ENCODE results near the gene TMEM52. TPM values are rescaled to one million over a fixed set of nuclear protein-coding genes. Genes with fewer than 3 reads are reported as not detected.

The TMEM52 gene
- total RNA-seq, 1 experiment from 2014 or later, result 6.4 TPM

DNA sequence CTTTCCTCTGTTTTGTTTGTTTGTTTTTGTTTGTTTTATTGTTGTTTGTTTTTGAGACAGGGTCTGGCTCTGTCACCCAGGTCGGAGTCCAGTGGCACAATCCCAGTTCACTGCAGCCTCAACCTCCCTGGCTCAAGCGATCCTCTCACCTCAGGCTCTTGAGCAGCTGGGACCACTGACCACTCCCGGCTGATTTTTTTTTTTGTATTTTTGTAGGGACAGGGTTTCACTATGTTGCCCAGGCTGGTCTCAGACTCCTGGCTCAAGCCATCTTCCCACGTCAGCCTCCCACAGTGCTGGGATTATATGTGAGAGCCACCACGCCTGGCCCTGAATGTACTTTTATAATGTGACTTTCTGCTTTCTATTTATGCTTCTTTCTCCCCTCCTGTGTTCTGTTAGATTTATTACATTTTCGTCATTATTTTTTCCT is 9.0 kb downstream of the TMEM52 start:
- Histone ChIP-seq H3K4me3 (ENCODE audit: low read depth, low read length) (peak overlapping the region; percentile 38), H3K9me3 (no peaks in the 10 kb centered on the region), H3K4me1 (peaks cover 7% of the 10 kb centered on the region; the same call in 1 of the 2 replicates), H3K36me3 (ENCODE audit: control insufficient read depth, insufficient read depth, low read length) (no peaks in the 10 kb centered on the region), H3K27me3 (replicated peaks; ENCODE audit: control insufficient read depth, insufficient read depth, low read length) (no peaks in the 10 kb centered on the region)
- ChIA-PET POLR2A (no interaction called here), CTCF (interaction anchor here (1.3 kb wide), 1 partner anchor 11 kb away, joined by 7 read pairs; no protein-coding TSS in a partner anchor)
- Mint-ChIP-seq H3K9me3 (ENCODE audit: unreplicated experiment) (no peaks in the 10 kb centered on the region), H3K27ac (ENCODE audit: unreplicated experiment) (peak overlapping the region; percentile 36), H3K4me3 (ENCODE audit: unreplicated experiment) (peak overlapping the region; percentile 64), H3K27me3 (ENCODE audit: insufficient read depth, unreplicated experiment) (no peaks in the 10 kb centered on the region), H3K4me1 (ENCODE audit: low read depth, unreplicated experiment) (peaks cover 14% of the 10 kb centered on the region), H3K36me3 (ENCODE audit: insufficient read depth, unreplicated experiment) (no peaks in the 10 kb centered on the region)
- BruUV-seq (replicated peaks), result no TSS peak
- TF ChIP-seq, protein P1, sequence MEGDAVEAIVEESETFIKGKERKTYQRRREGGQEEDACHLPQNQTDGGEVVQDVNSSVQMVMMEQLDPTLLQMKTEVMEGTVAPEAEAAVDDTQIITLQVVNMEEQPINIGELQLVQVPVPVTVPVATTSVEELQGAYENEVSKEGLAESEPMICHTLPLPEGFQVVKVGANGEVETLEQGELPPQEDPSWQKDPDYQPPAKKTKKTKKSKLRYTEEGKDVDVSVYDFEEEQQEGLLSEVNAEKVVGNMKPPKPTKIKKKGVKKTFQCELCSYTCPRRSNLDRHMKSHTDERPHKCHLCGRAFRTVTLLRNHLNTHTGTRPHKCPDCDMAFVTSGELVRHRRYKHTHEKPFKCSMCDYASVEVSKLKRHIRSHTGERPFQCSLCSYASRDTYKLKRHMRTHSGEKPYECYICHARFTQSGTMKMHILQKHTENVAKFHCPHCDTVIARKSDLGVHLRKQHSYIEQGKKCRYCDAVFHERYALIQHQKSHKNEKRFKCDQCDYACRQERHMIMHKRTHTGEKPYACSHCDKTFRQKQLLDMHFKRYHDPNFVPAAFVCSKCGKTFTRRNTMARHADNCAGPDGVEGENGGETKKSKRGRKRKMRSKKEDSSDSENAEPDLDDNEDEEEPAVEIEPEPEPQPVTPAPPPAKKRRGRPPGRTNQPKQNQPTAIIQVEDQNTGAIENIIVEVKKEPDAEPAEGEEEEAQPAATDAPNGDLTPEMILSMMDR (IDR thresholded peaks at IDR 0.05; ENCODE audit: insufficient read depth in 1 of 2, low read depth in 1 of 2, low read length in 1 of 2, severe bottlenecking in 1 of 2, unreplicated experiment in 1 of 2), result no peak
- no peak for DNase-seq
- intact Hi-C loops (cut with micrococcal nuclease; ENCODE audit: unreplicated experiment), result no loop called here

DNA sequence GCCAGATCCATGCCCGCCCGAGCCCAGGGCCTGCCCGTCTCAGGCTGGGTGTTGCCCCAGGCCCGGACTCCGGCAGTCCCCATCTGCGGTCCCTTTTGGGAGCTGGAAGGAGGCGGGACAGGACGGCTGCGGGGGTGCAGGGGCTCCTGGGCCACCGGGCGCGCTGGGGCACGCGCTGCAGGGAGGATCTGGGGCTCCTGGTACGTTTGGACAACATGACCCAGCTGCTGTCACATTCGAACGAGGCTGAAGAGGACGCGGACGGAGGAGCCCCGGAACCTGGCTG is 10.6 kb downstream of the TMEM52 start:
- H3K9me3 ChIP-seq, result no peaks in the 10 kb centered on the region
- Mint-ChIP-seq H3K4me3 (ENCODE audit: unreplicated experiment) (peak overlapping the region; percentile 64), H3K27ac (ENCODE audit: unreplicated experiment) (no peak overlapping the region), H3K4me1 (ENCODE audit: low read depth, unreplicated experiment) (peaks cover 14% of the 10 kb centered on the region), H3K27me3 (ENCODE audit: insufficient read depth, unreplicated experiment) (no peaks in the 10 kb centered on the region), H3K9me3 (ENCODE audit: unreplicated experiment) (no peaks in the 10 kb centered on the region), H3K36me3 (ENCODE audit: insufficient read depth, unreplicated experiment) (peaks cover under 1% of the 10 kb centered on the region)
- TF ChIP-seq, protein P1 (IDR thresholded peaks at IDR 0.05; ENCODE audit: insufficient read depth in 1 of 2, low read depth in 1 of 2, low read length in 1 of 2, severe bottlenecking in 1 of 2, unreplicated experiment in 1 of 2), result no peak
- POLR2A ChIA-PET, result interaction anchor here (0.6 to 1.1 kb wide), 7 partner anchors 13 to 1563 kb away, joined by 3 to 8 read pairs (median 5); no protein-coding TSS in a partner anchor
- H3K4me1 ChIP-seq, result peaks cover 7% of the 10 kb centered on the region; the same call in 1 of the 2 replicates
- H3K4me3 ChIP-seq (ENCODE audit: low read depth, low read length), result peak overlapping the region; percentile 72
- H3K27me3 ChIP-seq (replicated peaks; ENCODE audit: control insufficient read depth, insufficient read depth, low read length), result no peaks in the 10 kb centered on the region
- no peak for DNase-seq
- CTCF ChIA-PET, result interaction anchor here (0.6 to 1.8 kb wide), 14 partner anchors 15 to 1714 kb away, joined by 3 to 16 read pairs (median 4); no protein-coding TSS in a partner anchor
- no peaks in the 10 kb centered on the region for H3K36me3 ChIP-seq (ENCODE audit: control insufficient read depth, insufficient read depth, low read length)
- intact Hi-C loops (cut with micrococcal nuclease; ENCODE audit: unreplicated experiment), result loop anchor here (5.0 kb wide), 1 partner anchor 66 kb away; no protein-coding TSS in a partner anchor
- TSS peak; percentile 76 for BruUV-seq (replicated peaks)

DNA sequence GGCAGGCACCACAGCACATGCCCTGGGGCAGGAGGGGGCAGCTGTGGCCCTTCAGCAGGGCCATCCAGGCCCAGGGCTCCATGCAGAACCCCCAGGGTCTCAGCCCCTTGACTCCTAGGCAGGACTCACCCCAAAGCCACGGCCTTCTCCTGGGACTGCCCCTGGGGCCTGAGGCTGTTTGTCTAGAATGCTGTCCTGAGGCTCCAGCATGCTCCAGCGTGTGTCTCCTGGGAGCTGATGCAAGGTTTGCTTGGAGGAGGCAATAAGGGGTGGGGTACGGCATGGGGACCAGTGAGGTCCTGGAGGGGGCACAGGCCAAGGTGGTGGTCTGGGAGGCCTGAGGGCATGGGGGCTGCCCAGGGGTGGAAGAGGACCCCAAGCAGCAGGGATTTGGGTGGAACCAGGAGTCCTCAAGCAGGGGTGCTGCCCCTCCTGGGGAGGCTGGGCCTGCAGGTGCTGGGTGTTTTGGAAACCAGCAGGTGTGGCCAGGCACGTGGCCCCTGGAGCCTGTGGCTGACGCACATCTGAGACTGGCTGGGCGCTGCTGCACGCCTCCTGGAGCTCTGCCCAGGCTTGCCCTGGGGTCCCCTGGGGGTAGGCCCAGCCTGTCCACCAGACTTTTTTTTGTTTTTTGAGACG is 11.9 kb downstream of the TMEM52 start:
- Histone ChIP-seq H3K36me3 (ENCODE audit: control insufficient read depth, insufficient read depth, low read length) (no peaks in the 10 kb centered on the region), H3K27me3 (replicated peaks; ENCODE audit: control insufficient read depth, insufficient read depth, low read length) (no peaks in the 10 kb centered on the region), H3K4me1 (peaks cover 7% of the 10 kb centered on the region; the same call in 1 of the 2 replicates), H3K9me3 (no peaks in the 10 kb centered on the region), H3K4me3 (ENCODE audit: low read depth, low read length) (no peak overlapping the region)
- H3K9me3 Mint-ChIP-seq (ENCODE audit: unreplicated experiment), result no peaks in the 10 kb centered on the region
- H3K4me3 Mint-ChIP-seq (ENCODE audit: unreplicated experiment), result peak overlapping the region; percentile 33
- intact Hi-C loops (cut with micrococcal nuclease; ENCODE audit: unreplicated experiment), result loop anchor here (2.0 to 5.0 kb wide), 2 partner anchors 65 to 118 kb away; no protein-coding TSS in a partner anchor
- ChIA-PET POLR2A (no interaction called here), CTCF (interaction anchor here (1.8 kb wide), 1 partner anchor 118 kb away, joined by 16 read pairs; no protein-coding TSS in a partner anchor)
- peaks cover 14% of the 10 kb centered on the region for H3K4me1 Mint-ChIP-seq (ENCODE audit: low read depth, unreplicated experiment)
- DNase-seq, result peak; percentile 62 to 70
- no TSS peak for BruUV-seq (replicated peaks)
- H3K27ac Mint-ChIP-seq (ENCODE audit: unreplicated experiment), result peak overlapping the region; percentile 73
- H3K27me3 Mint-ChIP-seq (ENCODE audit: insufficient read depth, unreplicated experiment), result no peaks in the 10 kb centered on the region
- TF ChIP-seq, protein P1 (IDR thresholded peaks at IDR 0.05; ENCODE audit: insufficient read depth in 1 of 2, low read depth in 1 of 2, low read length in 1 of 2, severe bottlenecking in 1 of 2, unreplicated experiment in 1 of 2), result no peak
- H3K36me3 Mint-ChIP-seq (ENCODE audit: insufficient read depth, unreplicated experiment), result peaks cover 6% of the 10 kb centered on the region

All from Caco-2 (cell line).